H1 (cell line): ENCODE results near the gene KIAA0319L. TPM values are rescaled to one million over a fixed set of nuclear protein-coding genes. Genes with fewer than 3 reads are reported as not detected.

Experiments used
- CTCF ChIA-PET: fragments of 300-600 bp; sonication (Branson Sonifier 250); formaldehyde crosslinking; loops from one replicate; lab custom pipeline; 2021; ENCODE audit not compliant: partially characterized antibody; lab: Charles Lee
- POLR2A ChIA-PET: fragments of 300-600 bp; sonication (Branson Sonifier 250); formaldehyde crosslinking; loops from one replicate; lab custom pipeline; 2021; ENCODE audit warnings: inconsistent platforms; ENCODE audit not compliant: partially characterized antibody; lab: Charles Lee
- DNase-seq, 2 experiments: peaks; one replicate each; pipeline versions ENCODE4 v3.0.0 to v3.0.0-alpha.2; 2010 to 2022; ENCODE audit warnings: low spot score in 2 of 2, low read depth in 1 of 2, mixed read lengths in 1 of 2
- FAIRE-seq: peaks from 2 replicates; lab custom pipeline; 2011; peaks lifted over from hg19 to GRCh38; lab: Jason Lieb, UNC
- H2AFZ ChIP-seq: 2 replicates; pipeline ENCODE4 v1.8.1; 2012; ENCODE audit warnings: low read length, inconsistent platforms
- H2AK5ac ChIP-seq: 2 replicates; pipeline ENCODE4 v1.6.1; 2013; ENCODE audit warnings: low read depth, low read length
- H2BK120ac ChIP-seq: replicated peaks from 2 replicates; pipeline ENCODE3; 2013; ENCODE audit warnings: low read depth, low read length, inconsistent platforms
- H2BK12ac ChIP-seq: 2 replicates; pipeline ENCODE4 v1.6.1; 2013; ENCODE audit warnings: low read depth, low read length
- H2BK15ac ChIP-seq: 2 replicates; pipeline ENCODE4 v1.6.1; 2013; ENCODE audit warnings: low read length
- H2BK20ac ChIP-seq: 2 replicates; pipeline ENCODE4 v1.6.1; 2013; ENCODE audit warnings: low read length
- H2BK5ac ChIP-seq: 2 replicates; pipeline ENCODE4 v1.6.1; 2013; ENCODE audit warnings: low read depth, low read length
- H3K14ac ChIP-seq: 2 replicates; pipeline ENCODE4 v1.6.1; 2013; ENCODE audit warnings: inconsistent platforms; ENCODE audit not compliant: insufficient read length
- H3K18ac ChIP-seq: 2 replicates; pipeline ENCODE4 v1.6.1; 2013; ENCODE audit warnings: low read length; ENCODE audit errors: extremely low read depth
- H3K23ac ChIP-seq: 2 replicates; pipeline ENCODE4 v1.6.1; 2013; ENCODE audit warnings: inconsistent platforms; ENCODE audit not compliant: insufficient read length
- H3K23me2 ChIP-seq: 2 replicates; pipeline ENCODE4 v1.6.1; 2013; ENCODE audit warnings: low read depth, low read length
- H3K27ac ChIP-seq: 2 replicates; pipeline ENCODE4 v1.6.1; 2011; ENCODE audit warnings: low read depth, low read length, inconsistent platforms
- H3K27me3 ChIP-seq, 4 experiments: replicated peaks in 1 of 4; 1 replicate in 1 of 4; 2 replicates in 3 of 4; pipeline versions ENCODE4 v1.6.1 to v1.8.1; 2011 to 2013; ENCODE audit warnings: low read length in 3 of 4, mild to moderate bottlenecking in 3 of 4, inconsistent platforms in 2 of 4, mixed read lengths in 2 of 4, moderate library complexity in 1 of 4; ENCODE audit not compliant: control insufficient read depth in 3 of 4, insufficient read depth in 3 of 4; ENCODE audit errors: extremely low read depth in 1 of 4
- H3K36me3 ChIP-seq, 4 experiments: 2 replicates each; pipeline versions ENCODE4 v1.6.1 to v1.8.1; 2011 to 2013; ENCODE audit warnings: mild to moderate bottlenecking in 4 of 4, low read length in 3 of 4, moderate library complexity in 2 of 4, control low read depth in 1 of 4, inconsistent platforms in 1 of 4; ENCODE audit not compliant: insufficient read depth in 4 of 4, control insufficient read depth in 2 of 4
- H3K4ac ChIP-seq: replicated peaks from 2 replicates; pipeline ENCODE3; 2013; ENCODE audit warnings: low read length, low read depth, mixed read lengths, inconsistent platforms; ENCODE audit not compliant: insufficient read length
- H3K4me1 ChIP-seq, 4 experiments: replicated peaks in 1 of 4; 1 replicate in 1 of 4; 2 replicates in 3 of 4; pipeline versions ENCODE4 v1.6.1 to v1.8.1; 2011 to 2013; ENCODE audit warnings: low read length in 3 of 4, inconsistent platforms in 2 of 4, mixed read lengths in 1 of 4; ENCODE audit not compliant: insufficient read depth in 4 of 4, control insufficient read depth in 3 of 4
- H3K4me2 ChIP-seq, 2 experiments: 2 replicates each; pipeline versions ENCODE4 v1.6.1 to v1.8.1; 2011 to 2013; ENCODE audit warnings: low read depth in 2 of 2, low read length in 2 of 2, control low read depth in 1 of 2, inconsistent platforms in 1 of 2, mild to moderate bottlenecking in 1 of 2; ENCODE audit not compliant: insufficient read depth in 1 of 2
- H3K4me3 ChIP-seq, 4 experiments: fragments of 200-600, 300-600 bp in 1 of 4; sonication (generic), shearing (Covaris generic), sonication (Bioruptor Twin) in 1 of 4; 2 replicates each; pipeline versions ENCODE4 v1.5.1 to v1.8.1; 2011 to 2016; ENCODE audit warnings: low read length in 4 of 4, low read depth in 3 of 4, control low read depth in 2 of 4, inconsistent platforms in 2 of 4, mild to moderate bottlenecking in 2 of 4, mixed read lengths in 1 of 4, moderate library complexity in 1 of 4; ENCODE audit not compliant: insufficient read depth in 2 of 4; ENCODE audit errors: extremely low read depth in 1 of 4
- H3K56ac ChIP-seq: replicated peaks from 2 replicates; pipeline ENCODE3; 2013; ENCODE audit warnings: low read depth, mild to moderate bottlenecking, mixed read lengths, low read length, inconsistent platforms; ENCODE audit not compliant: insufficient read length
- H3K79me1 ChIP-seq: 2 replicates; pipeline ENCODE4 v1.6.1; 2013; ENCODE audit warnings: low read depth, low read length, control low read depth
- H3K79me2 ChIP-seq, 2 experiments: 2 replicates each; pipeline versions ENCODE4 v1.6.1 to v1.8.1; 2012 to 2013; ENCODE audit warnings: low read length in 2 of 2, mild to moderate bottlenecking in 2 of 2, inconsistent platforms in 1 of 2; ENCODE audit not compliant: insufficient read depth in 2 of 2, control insufficient read depth in 1 of 2
- H3K9ac ChIP-seq, 4 experiments: replicated peaks in 1 of 4; 1 replicate in 1 of 4; 2 replicates in 3 of 4; pipeline versions ENCODE4 v1.6.1 to v1.8.1; 2011 to 2013; ENCODE audit warnings: low read depth in 3 of 4, low read length in 3 of 4, control low read depth in 2 of 4, mild to moderate bottlenecking in 2 of 4, moderate library complexity in 2 of 4, inconsistent platforms in 1 of 4; ENCODE audit errors: extremely low read depth in 1 of 4
- H3K9me3 ChIP-seq, 2 experiments: 2 replicates each; pipeline versions ENCODE4 v1.6.1 to v1.8.1; 2012 to 2013; ENCODE audit warnings: mild to moderate bottlenecking in 2 of 2, moderate library complexity in 2 of 2, control low read depth in 1 of 2, inconsistent platforms in 1 of 2, low read depth in 1 of 2, low read length in 1 of 2, mixed read lengths in 1 of 2; ENCODE audit not compliant: insufficient read depth in 2 of 2
- H4K20me1 ChIP-seq, 2 experiments: replicated peaks in 1 of 2; 2 replicates each; pipeline versions ENCODE3 to v1.8.1; 2011 to 2013; ENCODE audit warnings: inconsistent platforms in 2 of 2, low read length in 2 of 2, mild to moderate bottlenecking in 1 of 2; ENCODE audit not compliant: insufficient read depth in 2 of 2, control insufficient read depth in 1 of 2
- H4K5ac ChIP-seq: 2 replicates; pipeline ENCODE4 v1.6.1; 2013; ENCODE audit warnings: low read length, low read depth, mixed read lengths, inconsistent platforms; ENCODE audit not compliant: insufficient read length
- H4K8ac ChIP-seq: 2 replicates; pipeline ENCODE4 v1.8.0; 2013; ENCODE audit warnings: mild to moderate bottlenecking, moderate library complexity, low read length, inconsistent platforms; ENCODE audit not compliant: insufficient read depth; ENCODE audit errors: extremely low read depth
- H4K91ac ChIP-seq: replicated peaks from 2 replicates; pipeline ENCODE3; 2013; ENCODE audit warnings: low read length, mixed read lengths, inconsistent platforms; ENCODE audit not compliant: insufficient read length
- ASH2L ChIP-seq: fragments of 200-600, 300-600 bp; sonication (generic); IDR thresholded peaks from one replicate; pipeline ENCODE4 v1.7.1; 2017; ENCODE audit warnings: low read length
- CEBPB ChIP-seq: IDR thresholded peaks from 2 replicates; pipeline ENCODE4 v1.6.1; 2012; ENCODE audit warnings: low read depth, low read length
- CHD2 ChIP-seq: IDR thresholded peaks from 2 replicates; pipeline ENCODE4 v1.6.1; 2012; ENCODE audit warnings: low read length, improper control_type of control experiment
- E2F6 ChIP-seq: IDR thresholded peaks from 2 replicates; pipeline ENCODE4 v1.6.1; 2012; ENCODE audit warnings: inconsistent platforms
- KDM5A ChIP-seq: fragments of 200-600 bp; IDR thresholded peaks from 2 replicates; pipeline ENCODE4 v1.7.1; 2012; ENCODE audit warnings: mild to moderate bottlenecking, low read length, inconsistent platforms, mixed read lengths
- SIRT6 ChIP-seq: IDR thresholded peaks from one replicate; pipeline ENCODE4 v1.7.1; 2012; ENCODE audit warnings: low read length, inconsistent platforms
- SRF ChIP-seq: IDR thresholded peaks from 2 replicates; pipeline ENCODE4 v1.6.1; 2011; ENCODE audit warnings: mild to moderate bottlenecking, low read depth, low read length, moderate library complexity
- SUZ12 ChIP-seq: fragments of 200-600 bp; sonication (generic); IDR thresholded peaks from 2 replicates; pipeline ENCODE4 v1.6.1; 2012; ENCODE audit warnings: mild to moderate bottlenecking, inconsistent platforms, low read length, moderate library complexity, mixed read lengths
- TBP ChIP-seq: IDR thresholded peaks from 2 replicates; pipeline ENCODE4 v1.6.1; 2011; ENCODE audit warnings: low read depth, low read length, improper control_type of control experiment
- YY1 ChIP-seq: IDR thresholded peaks from 2 replicates; pipeline ENCODE4 v1.6.1; 2011; ENCODE audit warnings: low read depth, mild to moderate bottlenecking, low read length
- whole genome bisulfite sequencing, 2 experiments: shearing (Covaris generic) in 1 of 2; methylation state at CpG; one replicate each; pipeline versions ENCODE4 v1.1.6 to v1.1.7; 2013 to 2015; ENCODE audit warnings: low lambda C conversion rate in 2 of 2, mixed read lengths in 2 of 2, inconsistent platforms in 1 of 2, low coverage in 1 of 2, missing lambda C conversion rate in 1 of 2; ENCODE audit not compliant: insufficient replicate concordance in 2 of 2, insufficient coverage in 1 of 2, insufficient read length in 1 of 2; ENCODE audit errors: extremely low coverage in 1 of 2, missing lambda C conversion rate in 1 of 2; 5-methylcytosine and 5-hydroxymethylcytosine counted together
- polyA plus RNA-seq, 7 experiments: library from polyadenylated mRNA; depleted of rRNA in 3 of 7; stranded (reverse) in 5 of 7; unstranded in 2 of 7; fragments of >200 nt in 5 of 7; fragments of 200-250 nt in 2 of 7; gene quantifications; 1 replicate in 5 of 7; 2 replicates in 1 of 7; 4 replicates in 1 of 7; pipeline versions ENCODE4 v1.2.1 to v1.2.3, GENCODE V29; 2011 to 2013; ENCODE audit warnings: missing spikeins in 2 of 7, mixed read lengths in 2 of 7
- total RNA-seq: library from RNA; stranded (reverse); fragmentation: NEBNext Ultra II Directional; extraction: Animal tissue kit (Norgen Biotek cat#: 25700); gene quantifications from 2 replicates; pipeline ENCODE4 v1.2.1, GENCODE V29; 2021

KIAA0319L gene
- total and polyA plus RNA-seq, 2 of the 8 experiments (the other 6 are each of a cell fraction or from before 2014, with no cell fraction given): 40.1 to 55.7 TPM

- Histone ChIP-seq H3K27me3 (no peaks in the 10 kb centered on the region), H4K91ac (no peak overlapping the region), H2BK12ac (no peak overlapping the region), H4K8ac (no peak overlapping the region), H3K79me2 (no peaks in the 10 kb centered on the region), H3K4ac (no peak overlapping the region), H3K36me3 (no peaks in the 10 kb centered on the region), H3K79me1 (no peaks in the 10 kb centered on the region), H2BK120ac (no peak overlapping the region), H3K4me1 (no peaks in the 10 kb centered on the region), H3K4me3 (no peak overlapping the region), H3K9me3 (no peaks in the 10 kb centered on the region), H3K23me2 (no peaks in the 10 kb centered on the region), H3K14ac (no peak overlapping the region), H4K5ac (no peak overlapping the region), H3K56ac (no peak overlapping the region), H2BK20ac (no peak overlapping the region), H4K20me1 (no peaks in the 10 kb centered on the region), H3K27ac (no peak overlapping the region), H3K23ac (no peak overlapping the region), H3K4me2 (no peak overlapping the region), H3K9ac (no peak overlapping the region), H2AK5ac (no peak overlapping the region), H2BK5ac (no peak overlapping the region), H2BK15ac (no peak overlapping the region), H2AFZ (no peak overlapping the region), H3K18ac (no peak overlapping the region)
- FAIRE-seq: no peak
- no peak for DNase-seq
- POLR2A ChIA-PET: no interaction called here
- CTCF ChIA-PET: interaction anchor here (0.9 to 1.0 kb wide), 2 partner anchors 34 to 37 kb away, joined by 3 to 5 read pairs; no protein-coding TSS in a partner anchor
- WGBS, 2 experiments: 82% methylated on average over 2 of the region's 2 CpGs; no CpG with 5 or more reads in 1 of the 2 experiments
- TF ChIP-seq KDM5A (no peak), E2F6 (no peak), TBP (no peak), CHD2 (no peak), ASH2L (no peak), SUZ12 (no peak), SRF (no peak), CEBPB (no peak), YY1 (no peak), SIRT6 (no peak)
Observed at GRCh38 chr1:35488336-35488735, 68.9 kb downstream of the KIAA0319L start.
